Measurements from ENCODE around the gene CDH6.

The CDH6 gene

DNA sequence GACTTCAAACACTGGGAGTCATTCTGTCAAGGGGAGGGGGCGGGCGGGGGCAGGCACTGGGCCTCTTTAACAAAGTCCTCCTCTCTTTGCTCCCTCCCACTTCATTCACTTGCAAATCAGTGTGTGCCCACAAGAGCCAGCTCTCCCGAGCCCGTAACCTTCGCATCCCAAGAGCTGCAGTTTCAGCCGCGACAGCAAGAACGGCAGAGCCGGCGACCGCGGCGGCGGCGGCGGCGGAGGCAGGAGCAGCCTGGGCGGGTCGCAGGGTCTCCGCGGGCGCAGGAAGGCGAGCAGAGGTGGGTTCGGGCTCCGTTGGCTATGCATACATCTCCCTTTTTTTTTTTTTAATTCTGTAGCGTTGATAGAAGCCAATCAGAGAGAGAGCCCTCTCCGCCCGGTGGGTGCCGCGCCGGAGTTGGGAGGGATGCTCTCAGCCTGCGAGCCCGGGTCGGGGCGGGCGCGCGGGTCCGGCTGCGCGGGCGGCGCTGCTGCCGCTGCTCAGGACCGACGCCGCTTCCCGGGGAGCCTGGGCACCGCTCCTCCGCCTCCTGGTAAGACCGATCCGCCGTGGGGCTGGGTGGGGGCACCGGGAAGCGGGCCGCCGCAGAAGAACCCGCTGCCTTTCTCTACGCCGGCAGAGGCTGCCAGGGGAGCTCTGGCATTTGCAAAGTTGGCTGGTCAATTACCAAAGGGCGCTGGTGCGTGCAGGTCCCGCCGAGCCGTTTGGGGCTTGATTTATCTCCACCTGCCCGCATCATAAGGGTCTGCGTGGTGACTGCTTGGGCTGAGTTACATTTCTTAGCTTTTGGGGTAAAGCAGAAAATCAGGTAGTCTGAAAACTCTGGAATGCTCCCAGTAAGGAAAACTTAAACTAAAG lies at the start of gene CDH6:
CDH6 (plus strand) TSS at position 96 of the 877 bp plus-strand sequence. CDS start 73,788 bp downstream, outside the sequence.
- no peak for TF ChIP-seq GATA3 (IDR thresholded peaks at IDR 0.05; ENCODE audit: low read depth, low read length)
- TF ChIP-seq GATA2 (IDR thresholded peaks at IDR 0.05; ENCODE audit: low read depth, low read length), result no peak

- TF ChIP-seq GATA2 (IDR thresholded peaks at IDR 0.05; ENCODE audit: low read depth, low read length) (no peak), GATA3 (IDR thresholded peaks at IDR 0.05; ENCODE audit: low read depth, low read length) (no peak)
Measured at GRCh38 chr5:31144364-31144763, 49.1 kb upstream of the CDH6 start.

DNA sequence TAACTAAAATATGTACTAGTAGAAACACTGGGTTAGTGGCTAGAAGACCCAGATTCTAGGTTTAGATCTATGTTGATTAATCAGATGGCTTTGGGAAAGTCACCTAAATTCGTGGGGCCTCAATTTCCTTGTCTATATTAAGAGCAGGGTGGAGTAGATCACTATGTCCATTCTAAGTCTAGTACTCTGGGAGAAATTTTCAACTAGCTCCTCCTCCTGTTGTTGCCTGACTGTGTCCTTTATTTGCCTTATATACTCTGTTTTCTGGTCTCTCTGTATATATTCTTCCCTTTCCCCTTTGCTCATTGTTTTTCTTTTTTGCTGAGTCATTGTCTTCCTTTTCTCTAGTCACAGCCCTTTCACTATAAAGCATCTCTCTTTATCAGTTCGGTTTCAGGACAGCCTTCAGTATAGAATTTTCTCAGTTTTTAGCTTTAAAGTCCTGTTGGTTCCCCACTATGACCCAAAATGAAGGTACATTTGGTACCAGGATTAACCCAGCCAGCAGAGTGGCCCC lies 44.5 kb upstream of the CDH6 start:
- TF ChIP-seq GATA2 (IDR thresholded peaks at IDR 0.05; ENCODE audit: low read depth, low read length), result no peak
- TF ChIP-seq GATA3 (IDR thresholded peaks at IDR 0.05; ENCODE audit: low read depth, low read length), result no peak

- TF ChIP-seq GATA3 (IDR thresholded peaks at IDR 0.05; ENCODE audit: low read depth, low read length), result no peak
Measured at GRCh38 chr5:31153521-31153920, 40.0 kb upstream of the CDH6 start.

- TF ChIP-seq GATA2 (IDR thresholded peaks at IDR 0.05; ENCODE audit: low read depth, low read length) (no peak), GATA3 (IDR thresholded peaks at IDR 0.05; ENCODE audit: low read depth, low read length) (no peak)
Measured at GRCh38 chr5:31156631-31157160, 36.8 kb upstream of the CDH6 start.

DNA sequence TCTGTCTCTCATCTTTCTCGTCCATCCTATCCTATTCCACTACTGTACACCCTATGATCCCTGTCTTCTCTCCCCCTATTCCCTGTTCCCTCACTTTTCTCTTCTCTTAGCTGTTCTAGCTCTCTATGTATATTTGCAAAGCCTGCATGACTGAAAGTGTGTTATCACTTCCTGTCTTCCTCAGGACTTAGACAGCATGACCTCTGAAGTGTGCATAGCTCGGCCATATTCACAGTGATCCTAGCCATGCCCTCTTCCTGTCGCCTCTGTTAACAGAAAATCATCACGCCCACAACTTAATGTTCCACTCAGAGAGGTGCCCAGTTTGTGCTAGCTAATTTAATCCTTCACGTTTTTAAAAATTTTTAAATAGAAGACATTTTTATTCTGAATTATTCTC lies 35.8 kb upstream of the CDH6 start:
- no peak for TF ChIP-seq GATA3 (IDR thresholded peaks at IDR 0.05; ENCODE audit: low read depth, low read length)
- TF ChIP-seq GATA2 (IDR thresholded peaks at IDR 0.05; ENCODE audit: low read depth, low read length), result no peak

DNA sequence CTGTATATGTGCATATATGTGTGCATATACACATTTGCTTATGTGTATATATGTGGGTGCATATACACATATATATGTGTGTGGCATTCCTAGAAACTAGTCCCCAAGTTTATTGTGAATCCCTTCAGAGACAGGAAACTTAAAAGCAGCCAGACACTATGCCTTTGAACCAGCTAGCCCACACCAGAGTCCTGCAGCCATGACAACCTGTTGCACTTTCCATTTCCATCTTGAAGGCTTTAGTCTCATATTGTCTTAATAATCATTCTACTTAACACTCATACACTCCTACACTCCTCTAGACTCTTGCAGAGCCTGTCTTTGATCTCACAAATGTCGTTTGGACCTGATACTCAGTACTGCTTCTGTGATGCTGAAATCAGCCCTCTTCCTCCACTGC lies 34.8 kb upstream of the CDH6 start:
- TF ChIP-seq GATA2 (IDR thresholded peaks at IDR 0.05; ENCODE audit: low read depth, low read length) (no peak), GATA3 (IDR thresholded peaks at IDR 0.05; ENCODE audit: low read depth, low read length) (no peak)

DNA sequence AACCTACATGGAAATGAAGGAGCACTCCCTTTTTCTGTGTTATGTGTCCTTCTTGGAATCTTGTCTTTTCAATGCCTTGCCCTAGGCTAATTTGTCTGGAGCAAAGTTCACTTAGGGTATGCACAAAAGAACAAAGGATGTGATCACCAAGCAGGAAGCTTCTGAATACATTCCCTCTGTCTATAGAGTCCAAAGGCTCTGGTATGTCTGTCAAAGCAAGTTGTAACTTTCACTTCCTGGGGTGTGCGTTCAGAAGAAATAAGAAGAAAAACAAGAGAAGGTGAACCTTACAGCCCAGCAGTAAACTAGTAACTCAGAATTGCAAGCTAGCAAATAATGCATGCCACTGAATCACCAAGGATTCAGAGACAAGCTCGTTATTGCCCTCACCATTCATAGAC lies 31.7 kb upstream of the CDH6 start:
- TF ChIP-seq GATA3 (IDR thresholded peaks at IDR 0.05; ENCODE audit: low read depth, low read length) (no peak), GATA2 (IDR thresholded peaks at IDR 0.05; ENCODE audit: low read depth, low read length) (no peak)

GRCh38 chr5:31165729-31166128 lies 27.8 kb upstream of the CDH6 start:
- TF ChIP-seq GATA2 (IDR thresholded peaks at IDR 0.05; ENCODE audit: low read depth, low read length), result no peak
- no peak for TF ChIP-seq GATA3 (IDR thresholded peaks at IDR 0.05; ENCODE audit: low read depth, low read length)

GRCh38 chr5:31169379-31169778 lies 24.1 kb upstream of the CDH6 start:
- no peak for TF ChIP-seq GATA2 (IDR thresholded peaks at IDR 0.05; ENCODE audit: low read depth, low read length)
- no peak for TF ChIP-seq GATA3 (IDR thresholded peaks at IDR 0.05; ENCODE audit: low read depth, low read length)

- no peak for TF ChIP-seq GATA3 (IDR thresholded peaks at IDR 0.05; ENCODE audit: low read depth, low read length)
- TF ChIP-seq GATA2 (IDR thresholded peaks at IDR 0.05; ENCODE audit: low read depth, low read length), result no peak
Measured at GRCh38 chr5:31172881-31173280, 20.6 kb upstream of the CDH6 start.

- TF ChIP-seq GATA3 (IDR thresholded peaks at IDR 0.05; ENCODE audit: low read depth, low read length) (no peak), GATA2 (IDR thresholded peaks at IDR 0.05; ENCODE audit: low read depth, low read length) (no peak)
Measured at GRCh38 chr5:31173614-31174013, 19.9 kb upstream of the CDH6 start.

DNA sequence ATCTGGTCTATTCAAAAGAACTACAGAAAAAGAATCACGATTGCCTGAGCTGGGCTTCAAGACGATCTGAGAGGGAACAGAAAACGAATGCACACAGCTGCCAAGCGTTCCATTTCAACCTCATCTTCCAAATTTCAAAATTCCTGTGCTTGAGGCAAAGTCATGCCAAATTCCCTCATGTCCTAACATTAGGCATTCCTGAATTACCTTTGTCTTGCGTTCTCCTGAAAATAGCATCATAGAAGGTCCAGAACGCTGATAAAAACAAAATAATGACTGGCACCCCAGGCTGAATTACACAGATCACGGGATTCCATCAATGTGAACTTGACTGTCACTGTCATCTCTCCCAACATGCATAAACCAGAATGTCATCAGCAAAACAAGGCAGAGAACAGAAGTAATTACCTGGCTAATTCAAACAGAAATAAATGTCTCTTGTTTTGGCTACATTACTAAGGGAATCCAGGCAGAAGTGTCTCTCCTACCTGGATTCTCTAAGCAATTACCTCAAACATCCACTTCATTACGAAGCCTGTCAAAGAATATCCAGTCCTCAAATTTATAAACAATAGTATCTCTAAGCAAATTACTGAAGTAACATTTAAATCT lies 12.0 kb upstream of the CDH6 start:
- TF ChIP-seq GATA3 (IDR thresholded peaks at IDR 0.05; ENCODE audit: low read depth, low read length), result no peak
- TF ChIP-seq GATA2 (IDR thresholded peaks at IDR 0.05; ENCODE audit: low read depth, low read length), result no peak

DNA sequence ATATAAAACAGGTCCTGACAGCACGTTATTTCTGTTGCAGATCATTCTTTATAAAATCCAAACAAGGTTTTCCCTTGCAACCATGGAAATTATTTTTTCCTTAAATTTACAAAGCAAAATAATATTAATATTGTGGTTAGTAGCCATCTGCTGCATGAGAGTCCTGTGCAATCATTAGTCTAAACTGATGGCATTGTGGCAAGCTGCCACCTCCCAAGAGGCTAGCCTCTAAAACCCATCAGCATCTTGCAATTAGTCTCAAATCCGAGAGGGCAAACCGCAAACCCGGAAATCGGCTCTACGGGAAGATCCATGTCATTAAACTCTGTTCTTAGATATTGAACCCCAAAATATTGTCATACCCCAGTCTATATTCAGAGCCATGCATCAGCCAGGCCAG lies 11.3 kb upstream of the CDH6 start:
- TF ChIP-seq GATA3 (IDR thresholded peaks at IDR 0.05; ENCODE audit: low read depth, low read length), result no peak
- TF ChIP-seq GATA2 (IDR thresholded peaks at IDR 0.05; ENCODE audit: low read depth, low read length), result no peak

GRCh38 chr5:31185951-31186350 lies 7.5 kb upstream of the CDH6 start:
- TF ChIP-seq GATA3 (IDR thresholded peaks at IDR 0.05; ENCODE audit: low read depth, low read length), result no peak
- TF ChIP-seq GATA2 (IDR thresholded peaks at IDR 0.05; ENCODE audit: low read depth, low read length), result no peak
